AG08396 (cell line): ENCODE results near the gene HTR6.

Source experiments
- DNase-seq: peaks from one replicate; pipeline ENCODE4 v3.0.0; 2012; ENCODE audit warnings: low spot score, mixed read lengths

HTR6 gene

GRCh38 chr1:19656780-19657466 lies 7.8 kb upstream of the HTR6 start:
- DNase-seq, result no peak

GRCh38 chr1:19657511-19657910 lies 7.2 kb upstream of the HTR6 start:
- DNase-seq, result no peak

GRCh38 chr1:19658186-19658585 lies 6.5 kb upstream of the HTR6 start:
- DNase-seq, result no peak

GRCh38 chr1:19661721-19662228 lies 2.9 kb upstream of the HTR6 start:
- DNase-seq, result peak; percentile 58

- DNase-seq, result no peak
These were observed 2.4 kb upstream of the HTR6 start for GRCh38 chr1:19662313-19662712.

GRCh38 chr1:19665186-19665495 lies 466 bp downstream of the HTR6 start:
- DNase-seq, result no peak

- DNase-seq, result no peak
These were observed 1.1 kb downstream of the HTR6 start for GRCh38 chr1:19665496-19666465.

- DNase-seq, result no peak
These were observed 4.2 kb downstream of the HTR6 start for GRCh38 chr1:19668888-19669287.

- no peak for DNase-seq
These were observed 6.1 kb downstream of the HTR6 start for GRCh38 chr1:19670787-19671186.

- DNase-seq, result no peak
These were observed 7.6 kb downstream of the HTR6 start for GRCh38 chr1:19672237-19672636.

- no peak for DNase-seq
These were observed 11.1 kb downstream of the HTR6 start for GRCh38 chr1:19675797-19676196.

GRCh38 chr1:19676438-19676922 lies 11.8 kb downstream of the HTR6 start:
- DNase-seq, result peak; percentile 94

GRCh38 chr1:19678493-19678892 lies 13.8 kb downstream of the HTR6 start:
- no peak for DNase-seq

- no peak for DNase-seq
These were observed 14.3 kb downstream of the HTR6 start for GRCh38 chr1:19678931-19679453.

GRCh38 chr1:19679691-19680090 lies 15.0 kb downstream of the HTR6 start:
- no peak for DNase-seq

- no peak for DNase-seq
These were observed 16.0 kb downstream of the HTR6 start for GRCh38 chr1:19680644-19681043.

- peak; percentile 90 for DNase-seq
These were observed 17.6 kb downstream of the HTR6 start for GRCh38 chr1:19682257-19682656.

GRCh38 chr1:19682901-19683300 lies 18.2 kb downstream of the HTR6 start:
- no peak for DNase-seq

- DNase-seq, result no peak
These were observed 18.7 kb downstream of the HTR6 start for GRCh38 chr1:19683351-19683750.

- DNase-seq, result no peak
These were observed 20.0 kb downstream of the HTR6 start for GRCh38 chr1:19684677-19685076.

- DNase-seq, result no peak
These were observed 21.3 kb downstream of the HTR6 start for GRCh38 chr1:19685994-19686393.

GRCh38 chr1:19687414-19687813 lies 22.7 kb downstream of the HTR6 start:
- no peak for DNase-seq
